ENCODE data around the gene DISP3.

DNA sequence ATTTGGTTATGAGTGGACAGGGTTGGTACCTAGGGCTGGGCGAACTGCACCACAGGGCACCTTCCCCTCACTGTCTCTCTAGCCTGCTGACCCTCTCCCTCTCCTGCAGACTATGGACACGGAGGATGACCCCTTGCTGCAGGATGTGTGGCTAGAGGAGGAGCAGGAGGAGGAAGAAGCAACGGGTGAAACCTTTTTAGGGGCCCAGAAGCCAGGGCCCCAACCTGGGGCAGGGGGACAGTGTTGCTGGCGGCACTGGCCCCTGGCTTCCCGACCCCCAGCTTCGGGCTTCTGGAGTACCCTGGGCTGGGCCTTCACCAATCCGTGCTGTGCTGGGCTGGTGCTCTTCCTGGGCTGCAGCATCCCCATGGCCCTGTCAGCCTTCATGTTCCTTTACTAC is 21.9 kb downstream of the DISP3 start:
- TF ChIP-seq, protein P1, sequence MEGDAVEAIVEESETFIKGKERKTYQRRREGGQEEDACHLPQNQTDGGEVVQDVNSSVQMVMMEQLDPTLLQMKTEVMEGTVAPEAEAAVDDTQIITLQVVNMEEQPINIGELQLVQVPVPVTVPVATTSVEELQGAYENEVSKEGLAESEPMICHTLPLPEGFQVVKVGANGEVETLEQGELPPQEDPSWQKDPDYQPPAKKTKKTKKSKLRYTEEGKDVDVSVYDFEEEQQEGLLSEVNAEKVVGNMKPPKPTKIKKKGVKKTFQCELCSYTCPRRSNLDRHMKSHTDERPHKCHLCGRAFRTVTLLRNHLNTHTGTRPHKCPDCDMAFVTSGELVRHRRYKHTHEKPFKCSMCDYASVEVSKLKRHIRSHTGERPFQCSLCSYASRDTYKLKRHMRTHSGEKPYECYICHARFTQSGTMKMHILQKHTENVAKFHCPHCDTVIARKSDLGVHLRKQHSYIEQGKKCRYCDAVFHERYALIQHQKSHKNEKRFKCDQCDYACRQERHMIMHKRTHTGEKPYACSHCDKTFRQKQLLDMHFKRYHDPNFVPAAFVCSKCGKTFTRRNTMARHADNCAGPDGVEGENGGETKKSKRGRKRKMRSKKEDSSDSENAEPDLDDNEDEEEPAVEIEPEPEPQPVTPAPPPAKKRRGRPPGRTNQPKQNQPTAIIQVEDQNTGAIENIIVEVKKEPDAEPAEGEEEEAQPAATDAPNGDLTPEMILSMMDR (IDR thresholded peaks at IDR 0.05), result no peak
- no peak for TF ChIP-seq EP300 (IDR thresholded peaks at IDR 0.05)
- no peak for TF ChIP-seq POLR2A (IDR thresholded peaks at IDR 0.05)

Measured in ovary (tissue), 3 donors.